SK-N-SH (cell line): ENCODE measurements around the gene CHST3. TPM values are rescaled to one million over a fixed set of nuclear protein-coding genes. Genes with fewer than 3 reads are reported as not detected.

Experiments used
- CTCF ChIA-PET: fragments of 300-600, 350-600 bp; formaldehyde crosslinking; extraction: SDS; loops from one replicate; lab custom pipeline; 2021; lab: Yijun Ruan, JAX
- POLR2A ChIA-PET: fragments of 350-600 bp; sonication (Branson Sonifier 250); formaldehyde crosslinking; extraction: SDS; loops from one replicate; lab custom pipeline; 2020; ENCODE audit warnings: antibody characterized with exemption, inconsistent platforms; lab: Yijun Ruan, JAX
- DNase-seq: peaks from one replicate; pipeline ENCODE4 v3.0.0; 2012
- H2AFZ ChIP-seq: fragments of 200-600 bp; sonication (generic); 2 replicates; pipeline ENCODE4 v1.8.1; 2016; ENCODE audit warnings: antibody characterized with exemption, mild to moderate bottlenecking, low read depth
- H3F3A ChIP-seq: fragments of 200-600 bp; sonication (generic); replicated peaks from 2 replicates; pipeline ENCODE3; 2016; ENCODE audit warnings: antibody characterized with exemption, mild to moderate bottlenecking; ENCODE audit not compliant: insufficient read depth
- H3K27ac ChIP-seq, 2 experiments: fragments of 200-500 bp in 1 of 2; fragments of 200-600 bp in 1 of 2; sonication (Bioruptor generic) in 1 of 2; sonication (generic), shearing (Covaris generic) in 1 of 2; 2 replicates each; pipeline versions ENCODE4 v1.5.1 to v1.6.1; 2014 to 2016; ENCODE audit warnings: low read depth in 2 of 2, inconsistent platforms in 1 of 2, low read length in 1 of 2, mild to moderate bottlenecking in 1 of 2, mixed read lengths in 1 of 2
- H3K27me3 ChIP-seq: fragments of 200-600 bp; sonication (generic), shearing (Covaris generic); 2 replicates; pipeline ENCODE4 v1.6.1; 2016; ENCODE audit warnings: mixed run types; ENCODE audit not compliant: insufficient read depth
- H3K36me3 ChIP-seq, 2 experiments: fragments of 200-500 bp in 1 of 2; fragments of 200-600 bp in 1 of 2; sonication (Bioruptor generic) in 1 of 2; sonication (generic) in 1 of 2; replicated peaks in 1 of 2; 2 replicates each; pipeline versions ENCODE3 to v1.5.1; 2014 to 2016; ENCODE audit warnings: low read length in 1 of 2, mild to moderate bottlenecking in 1 of 2; ENCODE audit not compliant: insufficient read depth in 2 of 2, control insufficient read depth in 1 of 2
- H3K4me1 ChIP-seq, 2 experiments: fragments of 200-500 bp in 1 of 2; fragments of 200-600 bp in 1 of 2; sonication (Bioruptor generic) in 1 of 2; sonication (generic), shearing (Covaris generic) in 1 of 2; 2 replicates each; pipeline versions ENCODE4 v1.5.1 to v1.6.1; 2014 to 2016; ENCODE audit warnings: low read depth in 1 of 2, low read length in 1 of 2, mixed run types in 1 of 2; ENCODE audit not compliant: insufficient read depth in 2 of 2, control insufficient read depth in 1 of 2
- H3K4me2 ChIP-seq: fragments of 200-600 bp; sonication (generic), shearing (Covaris generic); 2 replicates; pipeline ENCODE4 v1.6.1; 2017; ENCODE audit warnings: mixed run types
- H3K4me3 ChIP-seq, 2 experiments: fragments of 200-500 bp in 1 of 2; fragments of 200-600 bp in 1 of 2; sonication (Bioruptor generic) in 1 of 2; sonication (generic), shearing (Covaris generic) in 1 of 2; 2 replicates each; pipeline versions ENCODE4 v1.5.1 to v1.8.1; 2014 to 2016; ENCODE audit warnings: low read depth in 2 of 2, inconsistent platforms in 1 of 2, low read length in 1 of 2, mild to moderate bottlenecking in 1 of 2, mixed read lengths in 1 of 2, moderate library complexity in 1 of 2
- H3K79me2 ChIP-seq: fragments of 200-600 bp; sonication (generic); 2 replicates; pipeline ENCODE4 v1.8.1; 2017; ENCODE audit warnings: mild to moderate bottlenecking; ENCODE audit not compliant: insufficient read depth
- H3K9ac ChIP-seq: fragments of 200-600 bp; sonication (generic); 2 replicates; pipeline ENCODE4 v1.6.1; 2017; ENCODE audit warnings: mixed run types
- H3K9me2 ChIP-seq: fragments of 200-600 bp; sonication (generic); 2 replicates; pipeline ENCODE4 v1.6.1; 2017; ENCODE audit warnings: mixed run types
- H3K9me3 ChIP-seq: fragments of 200-600 bp; sonication (generic); 2 replicates; pipeline ENCODE4 v1.6.1; 2017; ENCODE audit warnings: mixed run types, mild to moderate bottlenecking, moderate library complexity
- H4K20me1 ChIP-seq: fragments of 200-600 bp; sonication (generic); 2 replicates; pipeline ENCODE4 v1.6.1; 2017; ENCODE audit warnings: mild to moderate bottlenecking, mixed run types; ENCODE audit not compliant: insufficient read depth
- ELF1 ChIP-seq: IDR thresholded peaks from 2 replicates; pipeline ENCODE4 v1.4.0; 2012
- EZH2phosphoT487 ChIP-seq: fragments of 200-600 bp; sonication (generic); IDR thresholded peaks from 2 replicates; pipeline ENCODE4 v1.6.1; 2017; ENCODE audit warnings: low read depth, mixed run types, mild to moderate bottlenecking, antibody characterized with exemption, moderate library complexity, borderline replicate concordance
- FOXJ3 ChIP-seq: sonication (generic); formaldehyde crosslinking; IDR thresholded peaks from 2 replicates; pipeline ENCODE4 v1.5.1; 2020; ENCODE audit warnings: mild to moderate bottlenecking, missing genetic modification reagents
- FOXM1 ChIP-seq: IDR thresholded peaks from 2 replicates; pipeline ENCODE4 v1.4.0; 2012; ENCODE audit warnings: low read depth, mild to moderate bottlenecking
- GABPA ChIP-seq: IDR thresholded peaks from 2 replicates; pipeline ENCODE4 v1.4.0; 2012; ENCODE audit warnings: low read depth, mild to moderate bottlenecking
- GATA2 ChIP-seq: sonication (generic); formaldehyde crosslinking; IDR thresholded peaks from 2 replicates; pipeline ENCODE4 v1.5.0; 2020; ENCODE audit warnings: mild to moderate bottlenecking, missing genetic modification reagents
- MXI1 ChIP-seq: IDR thresholded peaks from 2 replicates; pipeline ENCODE4 v1.6.1; 2012; ENCODE audit warnings: mild to moderate bottlenecking, low read depth, low read length, improper control_type of control experiment
- NFIC ChIP-seq: IDR thresholded peaks from 2 replicates; pipeline ENCODE4 v1.4.0; 2012; ENCODE audit warnings: borderline replicate concordance
- RAD21 ChIP-seq: IDR thresholded peaks from 2 replicates; pipeline ENCODE4 v1.6.1; 2012; ENCODE audit warnings: mild to moderate bottlenecking, low read length
- RCOR1 ChIP-seq: fragments of 150-350 bp; IDR thresholded peaks from 2 replicates; pipeline ENCODE4 v1.6.1; 2017; ENCODE audit warnings: antibody characterized with exemption, low read length
- RFX5 ChIP-seq: IDR thresholded peaks from 2 replicates; pipeline ENCODE4 v1.6.1; 2012; ENCODE audit warnings: mild to moderate bottlenecking, improper control_type of control experiment, low read length
- SIN3A ChIP-seq: IDR thresholded peaks from 2 replicates; pipeline ENCODE4 v1.6.1; 2012; ENCODE audit warnings: low read depth, mild to moderate bottlenecking, low read length, moderate library complexity, borderline replicate concordance
- TAF1 ChIP-seq: IDR thresholded peaks from 2 replicates; pipeline ENCODE4 v1.6.1; 2012; ENCODE audit warnings: low read depth, mild to moderate bottlenecking, low read length, moderate library complexity, borderline replicate concordance
- TEAD4 ChIP-seq: IDR thresholded peaks from 2 replicates; pipeline ENCODE4 v1.4.0; 2012; ENCODE audit warnings: mild to moderate bottlenecking, borderline replicate concordance; ENCODE audit not compliant: insufficient read depth
- WGBS: methylation state at CpG from one replicate; pipeline ENCODE4 v1.1.6; 2017; ENCODE audit warnings: low lambda C conversion rate; 5-methylcytosine and 5-hydroxymethylcytosine counted together
- polyA plus RNA-seq, 3 experiments: library from polyadenylated mRNA; depleted of rRNA; stranded (reverse); fragments of >200 nt; gene quantifications; 2 replicates each; pipeline ENCODE4 v1.2.3, GENCODE V29; 2012
- TF ChIP-seq, protein P1 (sequence below): fragments of 150-350 bp; IDR thresholded peaks from 2 replicates; pipeline ENCODE4 v1.6.1; 2017; ENCODE audit warnings: antibody characterized with exemption, low read length, low read depth, borderline replicate concordance
- TF ChIP-seq, protein P2 (sequence below): IDR thresholded peaks from 2 replicates; pipeline ENCODE4; 2012
- TF ChIP-seq, protein P3 (sequence below): fragments of 150-350 bp; IDR thresholded peaks from 2 replicates; pipeline ENCODE4 v1.6.1; 2016; ENCODE audit warnings: mild to moderate bottlenecking, low read depth, low read length

CHST3 gene
- polyA plus RNA-seq, 1 of the 3 experiments (the other 2 are of a cell fraction), result 6.0 TPM

DNA sequence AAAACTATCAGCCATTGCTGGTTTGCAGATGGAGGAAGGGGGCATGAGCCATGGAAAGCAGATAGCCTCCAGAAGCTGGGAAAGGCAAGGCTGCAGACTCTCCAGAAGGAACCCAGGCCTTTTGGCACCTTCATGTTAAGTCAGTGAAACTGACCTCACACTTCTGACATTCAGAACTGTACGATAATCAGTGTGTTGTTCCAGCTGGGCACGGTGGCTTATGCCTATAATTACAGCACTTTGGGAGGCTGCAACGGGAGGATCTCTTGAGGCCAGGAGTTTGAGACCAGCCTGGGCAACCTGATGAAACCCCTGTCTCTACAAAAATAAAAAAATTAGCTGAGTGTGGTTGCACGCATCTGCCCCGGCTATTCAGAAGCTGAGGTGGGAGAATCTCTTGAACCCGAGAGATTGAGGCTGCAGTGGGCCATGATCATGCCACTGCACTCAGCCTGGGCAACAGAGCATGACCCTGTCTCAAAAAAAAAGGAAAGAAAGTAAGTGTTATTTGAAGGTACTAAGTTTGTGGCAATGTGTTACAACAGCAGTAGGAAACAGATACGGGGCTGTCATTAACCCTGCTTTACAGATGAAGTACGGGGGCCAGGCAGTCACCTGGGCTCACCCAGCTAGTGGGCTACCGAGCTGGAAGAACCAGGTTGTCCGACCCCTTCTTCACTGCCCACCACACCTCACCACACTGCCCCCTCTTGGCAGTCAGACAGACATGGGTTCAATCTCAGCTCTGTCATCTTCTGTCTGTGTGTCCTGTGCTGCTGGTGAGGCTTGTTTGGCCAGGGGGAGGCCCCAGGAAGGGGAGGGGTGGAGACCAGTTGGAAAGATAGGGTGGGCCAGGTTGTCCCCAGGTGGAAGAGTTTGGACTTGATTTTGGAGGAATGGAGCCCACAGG is 18.3 kb downstream of the CHST3 start:
- H2AFZ ChIP-seq, result no peak overlapping the region
- H4K20me1 ChIP-seq, result no peaks in the 10 kb centered on the region
- peaks cover 19 to 51% of the 10 kb centered on the region in 2 experiments; a peak in 2 of 4 replicates for H3K4me1 ChIP-seq
- TF ChIP-seq RCOR1 (no peak), SIN3A (no peak), FOXM1 (no peak), NFIC (no peak), GATA2 (no peak), EZH2phosphoT487 (no peak), TAF1 (no peak), RFX5 (no peak), MXI1 (no peak), TEAD4 (no peak), FOXJ3 (CRISPR knock-in tag) (no peak), GABPA (no peak), ELF1 (no peak), RAD21 (no peak)
- TF ChIP-seq, protein P1, sequence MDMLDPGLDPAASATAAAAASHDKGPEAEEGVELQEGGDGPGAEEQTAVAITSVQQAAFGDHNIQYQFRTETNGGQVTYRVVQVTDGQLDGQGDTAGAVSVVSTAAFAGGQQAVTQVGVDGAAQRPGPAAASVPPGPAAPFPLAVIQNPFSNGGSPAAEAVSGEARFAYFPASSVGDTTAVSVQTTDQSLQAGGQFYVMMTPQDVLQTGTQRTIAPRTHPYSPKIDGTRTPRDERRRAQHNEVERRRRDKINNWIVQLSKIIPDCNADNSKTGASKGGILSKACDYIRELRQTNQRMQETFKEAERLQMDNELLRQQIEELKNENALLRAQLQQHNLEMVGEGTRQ, result no peak
- TF ChIP-seq, protein P2, sequence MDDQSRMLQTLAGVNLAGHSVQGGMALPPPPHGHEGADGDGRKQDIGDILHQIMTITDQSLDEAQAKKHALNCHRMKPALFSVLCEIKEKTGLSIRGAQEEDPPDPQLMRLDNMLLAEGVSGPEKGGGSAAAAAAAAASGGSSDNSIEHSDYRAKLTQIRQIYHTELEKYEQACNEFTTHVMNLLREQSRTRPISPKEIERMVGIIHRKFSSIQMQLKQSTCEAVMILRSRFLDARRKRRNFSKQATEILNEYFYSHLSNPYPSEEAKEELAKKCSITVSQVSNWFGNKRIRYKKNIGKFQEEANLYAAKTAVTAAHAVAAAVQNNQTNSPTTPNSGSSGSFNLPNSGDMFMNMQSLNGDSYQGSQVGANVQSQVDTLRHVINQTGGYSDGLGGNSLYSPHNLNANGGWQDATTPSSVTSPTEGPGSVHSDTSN, result no peak
- TF ChIP-seq, protein P3, sequence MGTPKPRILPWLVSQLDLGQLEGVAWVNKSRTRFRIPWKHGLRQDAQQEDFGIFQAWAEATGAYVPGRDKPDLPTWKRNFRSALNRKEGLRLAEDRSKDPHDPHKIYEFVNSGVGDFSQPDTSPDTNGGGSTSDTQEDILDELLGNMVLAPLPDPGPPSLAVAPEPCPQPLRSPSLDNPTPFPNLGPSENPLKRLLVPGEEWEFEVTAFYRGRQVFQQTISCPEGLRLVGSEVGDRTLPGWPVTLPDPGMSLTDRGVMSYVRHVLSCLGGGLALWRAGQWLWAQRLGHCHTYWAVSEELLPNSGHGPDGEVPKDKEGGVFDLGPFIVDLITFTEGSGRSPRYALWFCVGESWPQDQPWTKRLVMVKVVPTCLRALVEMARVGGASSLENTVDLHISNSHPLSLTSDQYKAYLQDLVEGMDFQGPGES, result no peak
- 92% methylated on average over 10 of the region's 10 CpGs for WGBS
- no peaks in the 10 kb centered on the region for H3K9me2 ChIP-seq
- no peaks in the 10 kb centered on the region for H3F3A ChIP-seq
- peaks cover 82% of the 10 kb centered on the region for H3K79me2 ChIP-seq
- ChIA-PET POLR2A (interaction anchor here (0.7 kb wide), 1 partner anchor 14 kb away, joined by 3 read pairs; no protein-coding TSS in a partner anchor), CTCF (interaction anchor here (0.7 to 2.7 kb wide), 5 partner anchors 11 to 1313 kb away, joined by 3 to 10 read pairs (median 4); no protein-coding TSS in a partner anchor)
- no peak overlapping the region for H3K9ac ChIP-seq
- H3K9me3 ChIP-seq, result no peaks in the 10 kb centered on the region
- no peak overlapping the region for H3K27ac ChIP-seq
- no peaks in the 10 kb centered on the region for H3K27me3 ChIP-seq
- DNase-seq, result no peak
- H3K36me3 ChIP-seq, result peaks cover 0 to 5% of the 10 kb centered on the region in 2 experiments
- no peak overlapping the region for H3K4me2 ChIP-seq
- H3K4me3 ChIP-seq, result no peak overlapping the region
